C4-2B (cell line): ENCODE measurements around the gene CKS2.

ENCODE experiments used
- ZFX ChIP-seq: fragments of 450-650 bp; IDR thresholded peaks from 2 replicates; pipeline ENCODE4 v1.6.1; 2017
- TF ChIP-seq, protein P1 (sequence below): fragments of 450-650 bp; conservative IDR thresholded peaks from 2 replicates; pipeline ENCODE4 v1.5.1; 2017; ENCODE audit warnings: mild to moderate bottlenecking

GRCh38 chr9:89315482-89315881, 4.5 kb downstream of the CKS2 start:
- TF ChIP-seq, protein P1, sequence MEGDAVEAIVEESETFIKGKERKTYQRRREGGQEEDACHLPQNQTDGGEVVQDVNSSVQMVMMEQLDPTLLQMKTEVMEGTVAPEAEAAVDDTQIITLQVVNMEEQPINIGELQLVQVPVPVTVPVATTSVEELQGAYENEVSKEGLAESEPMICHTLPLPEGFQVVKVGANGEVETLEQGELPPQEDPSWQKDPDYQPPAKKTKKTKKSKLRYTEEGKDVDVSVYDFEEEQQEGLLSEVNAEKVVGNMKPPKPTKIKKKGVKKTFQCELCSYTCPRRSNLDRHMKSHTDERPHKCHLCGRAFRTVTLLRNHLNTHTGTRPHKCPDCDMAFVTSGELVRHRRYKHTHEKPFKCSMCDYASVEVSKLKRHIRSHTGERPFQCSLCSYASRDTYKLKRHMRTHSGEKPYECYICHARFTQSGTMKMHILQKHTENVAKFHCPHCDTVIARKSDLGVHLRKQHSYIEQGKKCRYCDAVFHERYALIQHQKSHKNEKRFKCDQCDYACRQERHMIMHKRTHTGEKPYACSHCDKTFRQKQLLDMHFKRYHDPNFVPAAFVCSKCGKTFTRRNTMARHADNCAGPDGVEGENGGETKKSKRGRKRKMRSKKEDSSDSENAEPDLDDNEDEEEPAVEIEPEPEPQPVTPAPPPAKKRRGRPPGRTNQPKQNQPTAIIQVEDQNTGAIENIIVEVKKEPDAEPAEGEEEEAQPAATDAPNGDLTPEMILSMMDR, result no peak
- TF ChIP-seq ZFX, result no peak
